Measurements from ENCODE around the gene GRAP2. TPM values are rescaled to one million over a fixed set of nuclear protein-coding genes. Genes with fewer than 3 reads are reported as not detected.

GRAP2 gene
- total and polyA plus RNA-seq, 9 of the 15 experiments (the other 6 are each of a cell fraction or from before 2014, with no cell fraction given) = 4.8 to 88.7 (median 60.4) TPM

DNA sequence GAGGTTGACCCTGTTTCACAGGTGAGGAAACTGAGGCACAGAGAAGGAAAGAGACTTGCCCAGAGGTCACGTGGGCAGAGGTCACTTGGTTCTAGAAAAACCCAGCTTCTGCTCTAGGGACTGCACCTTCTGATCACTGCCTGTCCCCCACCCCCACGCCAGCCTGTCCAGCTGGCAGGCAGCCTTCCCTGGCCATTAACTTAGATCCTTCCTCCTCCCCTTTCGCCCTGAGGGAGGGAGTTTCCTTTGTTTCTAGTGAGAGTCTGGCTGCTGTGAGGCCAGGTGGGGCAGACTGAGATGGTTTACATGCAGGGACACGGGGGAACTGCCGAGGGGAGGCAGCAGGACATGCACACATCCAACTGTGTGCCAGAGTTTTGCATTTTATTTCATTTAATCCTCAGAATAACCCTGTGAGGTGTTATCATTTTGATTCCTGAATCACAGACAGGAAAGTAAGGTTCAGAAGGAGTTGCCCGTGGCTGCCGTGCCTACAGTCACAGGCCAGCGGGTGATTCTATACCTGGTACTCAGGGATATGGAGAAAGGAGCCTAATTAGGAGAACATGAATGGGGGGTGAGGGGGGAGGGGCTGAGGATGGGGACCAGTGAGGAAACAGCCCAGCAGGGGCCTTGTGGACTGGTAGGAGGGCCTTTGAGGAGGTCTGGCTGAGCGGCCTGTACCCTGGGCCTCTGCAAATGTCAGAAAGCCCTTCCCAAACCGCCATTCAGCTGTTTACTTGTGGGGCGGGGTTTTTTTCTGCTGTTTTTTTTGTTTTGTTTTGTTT, 97.2 kb downstream of the GRAP2 start:
- ChIA-PET POLR2A (interaction anchor here (1.2 to 1.5 kb wide), 2 partner anchors 13 to 27 kb away, joined by 3 to 6 read pairs; no protein-coding TSS in a partner anchor), CTCF (ENCODE audit: low intra/inter-chr PET ratio) (no interaction called here)
- no peak for ATAC-seq
- Histone ChIP-seq H3K9me1 (ENCODE audit: control insufficient read depth, insufficient read depth, low read length) (no peaks in the 10 kb centered on the region), H3K9me3 (replicated peaks; ENCODE audit: control insufficient read depth, insufficient read depth, low read depth, low read length) (no peaks in the 10 kb centered on the region), H3K4me1 (replicated peaks in 1 of 2; ENCODE audit: control insufficient read depth in 2 of 2, insufficient read depth in 2 of 2, low read length in 2 of 2) (peaks cover 49 to 62% of the 10 kb centered on the region in 2 experiments), H3K36me3 (ENCODE audit: control insufficient read depth, insufficient read depth, low read length) (no peaks in the 10 kb centered on the region), H3K79me2 (ENCODE audit: control insufficient read depth, insufficient read depth, low read length) (no peaks in the 10 kb centered on the region), H2AFZ (ENCODE audit: low read depth, low read length) (peak overlapping the region; percentile 37; the same call in 1 of the 2 replicates), H3K4me2 (ENCODE audit: insufficient read depth, low read length) (no peak overlapping the region), H3K27ac (ENCODE audit: extremely low read depth, low read depth, low read length) (no peak overlapping the region), H3K4me3 (no peak overlapping the region), H3K9ac (ENCODE audit: insufficient read depth in 1 of 2, low read depth in 2 of 2, low read length in 2 of 2) (peak overlapping the region in 1 of 2 experiments; percentile 64; a peak in 2 of 4 replicates), H3K27me3 (ENCODE audit: control insufficient read depth in 2 of 2, insufficient read depth in 2 of 2, low read length in 2 of 2) (no peaks in the 10 kb centered on the region), H4K20me1 (replicated peaks; ENCODE audit: control insufficient read depth, insufficient read depth, low read length) (no peaks in the 10 kb centered on the region)
- in situ Hi-C loops (cut with MboI) (no loop called here), intact Hi-C loops (cut with micrococcal nuclease) (loop anchor here (5.0 kb wide), 1 partner anchor 66 kb away; no protein-coding TSS in a partner anchor)
- no TSS peak for BruUV-seq (replicated peaks)
- 73% methylated on average over 9 of the region's 11 CpGs for WGBS (ENCODE audit: insufficient coverage, low coverage, missing lambda C conversion rate)
- DNase-seq (ENCODE audit: extremely low read depth in 1 of 4, low spot score in 3 of 4) = no peak
- FAIRE-seq = no peak
- TF ChIP-seq, protein P1, sequence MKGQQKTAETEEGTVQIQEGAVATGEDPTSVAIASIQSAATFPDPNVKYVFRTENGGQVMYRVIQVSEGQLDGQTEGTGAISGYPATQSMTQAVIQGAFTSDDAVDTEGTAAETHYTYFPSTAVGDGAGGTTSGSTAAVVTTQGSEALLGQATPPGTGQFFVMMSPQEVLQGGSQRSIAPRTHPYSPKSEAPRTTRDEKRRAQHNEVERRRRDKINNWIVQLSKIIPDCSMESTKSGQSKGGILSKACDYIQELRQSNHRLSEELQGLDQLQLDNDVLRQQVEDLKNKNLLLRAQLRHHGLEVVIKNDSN (CRISPR knock-in tag; IDR thresholded peaks at IDR 0.05) = no peak
- TF ChIP-seq FOXA3 (CRISPR knock-in tag; conservative IDR thresholded peaks at IDR 0.05 in 1 of 2, IDR thresholded peaks at IDR 0.05 in 1 of 2) = peak in 1 of 2 experiments; percentile 75; a peak in 1 of 4 replicates
- TF ChIP-seq, protein P2, sequence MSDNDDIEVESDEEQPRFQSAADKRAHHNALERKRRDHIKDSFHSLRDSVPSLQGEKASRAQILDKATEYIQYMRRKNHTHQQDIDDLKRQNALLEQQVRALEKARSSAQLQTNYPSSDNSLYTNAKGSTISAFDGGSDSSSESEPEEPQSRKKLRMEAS (CRISPR knock-in tag; IDR thresholded peaks at IDR 0.05) = 0 out of 2 replicates have a peak, but pooled peaks have one; percentile 10

Measured in K562 (cell line).